GM12874 (cell line): Measurements from ENCODE around the gene CMYA5.

Experiments used
- TF ChIP-seq, protein P1 (sequence below): IDR thresholded peaks from 2 replicates; pipeline ENCODE4 v1.5.1; 2011; ENCODE audit warnings: low read depth, mild to moderate bottlenecking, control low read depth, low read length, moderate library complexity; ENCODE audit not compliant: insufficient read depth

CMYA5 gene

DNA sequence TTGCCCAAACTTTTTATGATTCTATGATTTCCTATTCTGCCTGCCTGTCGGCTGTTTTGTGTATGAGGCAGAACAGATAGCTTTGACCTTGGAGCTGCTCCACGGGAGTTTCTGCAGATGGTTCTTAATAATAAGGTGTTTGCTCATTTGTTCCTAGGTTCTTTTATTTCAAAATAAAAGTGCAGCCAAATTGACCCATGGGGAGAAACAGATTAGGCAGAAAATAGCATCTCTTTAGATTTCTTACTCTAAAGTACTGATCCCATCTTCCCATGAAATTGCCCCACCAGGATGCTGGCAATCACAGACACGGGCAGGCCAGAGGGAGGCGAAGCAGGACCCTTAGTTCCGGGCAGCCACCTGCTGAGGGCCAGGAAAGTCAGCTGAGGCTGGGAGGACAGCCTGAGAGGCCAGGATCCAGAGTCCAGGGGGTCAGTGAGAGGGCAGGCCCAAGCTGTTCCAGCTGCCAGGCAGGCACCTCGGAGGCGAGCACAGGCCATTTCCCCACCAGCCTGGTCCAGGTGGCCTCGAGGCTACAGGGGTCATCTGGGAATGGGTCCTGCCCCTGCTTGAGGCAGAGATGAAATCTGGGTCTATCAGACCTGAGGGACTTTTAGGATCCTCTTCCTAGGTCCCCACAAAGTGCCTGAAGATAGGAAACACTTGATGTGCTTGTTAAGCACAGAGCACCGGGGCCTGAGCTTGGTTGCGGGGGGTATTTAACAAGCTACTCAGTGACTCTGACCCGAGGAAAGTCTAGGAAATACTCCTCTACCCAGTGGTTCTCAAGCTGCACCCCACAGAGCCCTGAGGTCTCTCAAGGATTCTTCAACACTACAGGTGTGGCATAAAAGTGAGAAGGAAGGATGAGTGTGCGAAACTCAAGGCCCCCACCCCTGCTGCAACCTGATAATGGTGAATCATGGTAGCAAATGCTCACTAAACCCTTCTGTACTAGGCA is 145.4 kb downstream of the CMYA5 start:
- TF ChIP-seq, protein P1, sequence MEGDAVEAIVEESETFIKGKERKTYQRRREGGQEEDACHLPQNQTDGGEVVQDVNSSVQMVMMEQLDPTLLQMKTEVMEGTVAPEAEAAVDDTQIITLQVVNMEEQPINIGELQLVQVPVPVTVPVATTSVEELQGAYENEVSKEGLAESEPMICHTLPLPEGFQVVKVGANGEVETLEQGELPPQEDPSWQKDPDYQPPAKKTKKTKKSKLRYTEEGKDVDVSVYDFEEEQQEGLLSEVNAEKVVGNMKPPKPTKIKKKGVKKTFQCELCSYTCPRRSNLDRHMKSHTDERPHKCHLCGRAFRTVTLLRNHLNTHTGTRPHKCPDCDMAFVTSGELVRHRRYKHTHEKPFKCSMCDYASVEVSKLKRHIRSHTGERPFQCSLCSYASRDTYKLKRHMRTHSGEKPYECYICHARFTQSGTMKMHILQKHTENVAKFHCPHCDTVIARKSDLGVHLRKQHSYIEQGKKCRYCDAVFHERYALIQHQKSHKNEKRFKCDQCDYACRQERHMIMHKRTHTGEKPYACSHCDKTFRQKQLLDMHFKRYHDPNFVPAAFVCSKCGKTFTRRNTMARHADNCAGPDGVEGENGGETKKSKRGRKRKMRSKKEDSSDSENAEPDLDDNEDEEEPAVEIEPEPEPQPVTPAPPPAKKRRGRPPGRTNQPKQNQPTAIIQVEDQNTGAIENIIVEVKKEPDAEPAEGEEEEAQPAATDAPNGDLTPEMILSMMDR, result no peak

DNA sequence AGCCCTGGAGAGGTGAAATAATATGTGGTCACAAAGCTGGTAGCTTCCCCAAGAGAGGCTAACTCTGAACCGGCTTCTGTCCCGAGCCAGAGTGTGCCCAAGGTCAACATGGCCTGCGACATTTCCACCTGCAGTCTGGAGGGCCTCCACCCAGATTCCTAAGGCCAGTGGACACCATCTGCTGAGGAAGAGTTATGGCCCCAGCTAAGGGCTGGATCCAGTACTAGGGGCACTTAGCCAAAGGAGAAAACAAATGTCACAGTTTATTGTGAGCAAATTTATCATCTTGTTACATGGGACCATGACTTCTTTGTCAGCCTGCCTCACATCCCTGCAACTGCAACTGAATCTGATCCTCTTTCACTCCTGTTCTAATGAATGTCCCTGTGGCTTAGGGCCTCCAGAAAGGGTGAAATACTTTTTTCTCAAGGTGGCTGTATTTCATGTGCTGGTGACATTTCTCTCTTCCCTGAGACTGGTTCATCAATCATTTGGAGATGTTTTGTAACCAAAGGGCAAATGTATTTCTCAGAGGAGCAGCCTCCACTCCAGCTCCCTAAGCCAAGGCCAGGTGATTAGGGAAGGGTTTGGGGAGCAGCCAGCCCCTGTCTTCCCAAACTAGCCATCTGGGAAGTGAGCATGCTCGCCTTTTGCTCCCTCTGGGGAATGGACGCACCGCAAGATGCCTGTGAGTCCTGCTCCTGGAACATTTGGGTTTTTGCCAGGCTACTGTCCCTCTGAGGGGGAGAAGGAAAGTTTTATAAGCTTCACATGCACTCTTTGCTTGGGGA is 148.3 kb downstream of the CMYA5 start:
- TF ChIP-seq, protein P1, result no peak

DNA sequence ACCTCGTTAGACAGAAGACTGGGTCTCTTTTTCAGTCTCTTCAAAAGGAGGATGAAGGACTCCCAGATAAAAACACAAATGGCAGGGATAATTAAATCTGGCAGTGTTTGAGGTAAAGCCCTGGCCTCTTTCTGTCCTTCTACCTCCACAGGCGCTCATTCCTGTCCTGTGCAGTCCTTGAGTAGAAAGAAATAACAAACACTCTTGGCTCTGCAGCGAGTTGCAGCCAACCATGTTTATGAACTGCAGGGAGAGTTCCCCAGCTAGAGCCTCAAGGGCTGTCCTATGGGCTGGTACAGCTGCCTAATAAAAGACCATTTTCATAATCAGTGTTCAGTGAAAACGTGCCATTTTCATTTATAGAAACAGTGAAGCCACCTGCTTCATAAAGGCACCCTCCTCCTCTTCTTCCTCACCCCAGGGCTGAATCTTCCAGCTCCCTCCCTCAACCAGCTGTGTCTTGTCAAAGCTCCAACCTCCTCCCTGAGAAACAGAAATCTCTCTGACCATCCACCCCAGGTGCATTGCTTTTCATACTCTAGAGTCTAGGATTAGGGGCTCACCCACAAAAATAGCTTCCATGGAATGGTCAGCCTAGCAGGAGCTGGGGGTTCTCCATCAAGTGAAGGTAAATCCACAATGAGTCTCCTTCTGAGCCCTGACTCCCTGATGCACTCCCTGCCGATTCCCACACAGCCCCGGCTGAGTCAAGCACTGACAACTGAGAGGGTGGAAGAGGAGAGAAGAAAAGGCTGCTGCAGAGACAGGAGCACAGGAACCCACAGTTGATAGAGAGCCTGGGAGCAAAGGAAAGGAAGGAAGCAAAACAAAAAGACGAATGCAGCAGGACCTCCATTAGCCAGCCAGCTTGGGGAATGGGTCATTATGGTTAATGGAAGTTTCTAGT is 150.7 kb downstream of the CMYA5 start:
- TF ChIP-seq, protein P1, result no peak

DNA sequence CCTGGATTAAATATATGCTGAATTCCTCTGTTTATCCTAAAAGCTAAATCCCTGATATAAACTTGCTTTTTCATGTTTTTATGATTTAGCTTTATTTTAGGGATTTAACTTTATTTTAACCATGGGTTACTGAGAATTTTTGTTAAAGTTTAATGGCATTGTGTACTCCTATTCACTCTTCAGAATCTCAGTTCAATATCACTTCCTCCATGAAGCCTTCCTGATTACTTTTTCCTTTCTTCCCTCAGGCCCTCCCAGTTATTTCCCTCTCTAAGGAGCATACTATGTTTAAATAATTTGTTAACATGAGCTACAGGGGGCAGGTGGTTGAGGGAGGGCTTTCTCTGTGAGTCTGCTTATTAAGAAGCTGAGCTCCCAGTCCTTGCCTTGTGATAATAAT is 151.5 kb downstream of the CMYA5 start:
- TF ChIP-seq, protein P1, result no peak

DNA sequence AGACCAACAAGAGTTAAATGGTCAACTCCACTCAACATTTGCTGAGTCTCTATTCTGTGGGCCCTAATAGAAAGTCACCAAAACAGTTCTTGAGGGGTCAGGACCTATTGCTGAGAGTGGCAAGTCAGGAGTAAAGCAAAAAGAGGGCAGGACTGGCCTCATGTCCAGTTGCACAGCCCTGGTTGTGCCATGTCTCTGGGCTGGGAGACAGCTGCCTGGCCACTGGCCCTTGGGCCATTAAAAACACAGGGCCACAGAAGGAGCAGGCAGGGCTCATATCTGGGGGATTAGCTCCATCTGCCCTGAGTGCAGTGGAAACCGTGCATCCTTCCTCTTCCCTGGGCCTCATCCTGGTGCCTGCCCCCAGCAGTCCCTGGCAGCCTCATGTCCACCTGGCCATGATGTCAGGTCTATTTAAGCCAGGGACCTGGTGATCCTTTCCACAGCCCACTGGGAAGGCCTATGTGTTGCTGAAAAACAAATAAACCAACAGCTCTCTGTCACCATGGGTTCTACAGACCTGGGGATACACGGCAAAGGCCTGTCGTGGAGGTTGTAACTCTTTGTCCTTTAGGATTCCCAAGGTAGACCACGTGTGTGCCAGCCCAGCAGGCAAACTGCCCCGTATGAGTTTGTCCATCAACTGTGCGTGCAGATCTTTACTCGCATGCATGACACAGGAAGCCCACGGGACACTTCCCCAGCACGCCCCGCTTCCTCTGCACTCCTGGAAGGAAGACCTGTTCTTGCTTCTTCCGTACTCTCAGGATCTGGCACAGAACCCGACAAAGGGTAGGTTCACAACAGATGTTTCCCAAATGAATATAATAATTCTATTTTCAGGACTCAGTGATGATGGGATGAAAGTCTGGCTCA is 152.6 kb downstream of the CMYA5 start:
- TF ChIP-seq, protein P1, result no peak

DNA sequence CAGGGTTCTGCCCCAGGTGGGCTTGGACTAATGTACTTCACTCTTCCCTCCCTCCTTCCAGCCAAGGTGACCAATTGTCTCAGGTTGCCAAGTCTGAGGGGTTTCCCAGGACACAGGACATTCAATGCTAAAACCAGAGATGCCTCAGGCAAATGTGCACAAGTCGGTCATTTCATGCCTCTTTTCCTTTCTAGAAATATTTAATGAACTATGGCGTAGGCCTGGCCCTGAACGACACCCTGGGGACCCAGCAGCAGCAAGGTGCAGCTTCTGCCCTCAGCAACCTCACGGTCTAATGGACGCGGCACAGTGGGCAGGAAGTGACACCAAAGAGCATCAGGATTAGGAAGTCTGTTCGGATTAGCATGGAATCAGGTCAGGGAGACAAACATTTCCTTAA is 153.4 kb downstream of the CMYA5 start:
- TF ChIP-seq, protein P1, result no peak
